HEK293T (cell line): ENCODE measurements around the gene PKLR.

Experiments used
- CTCF ChIA-PET: fragments of 350-600 bp; formaldehyde crosslinking; extraction: SDS; loops from one replicate; lab custom pipeline; 2021; ENCODE audit warnings: antibody characterized with exemption, inconsistent platforms; lab: Yijun Ruan, JAX
- POLR2A ChIA-PET: fragments of 350-600 bp; formaldehyde crosslinking; extraction: SDS; loops from one replicate; lab custom pipeline; 2020; ENCODE audit warnings: antibody characterized with exemption, inconsistent platforms; lab: Yijun Ruan, JAX
- DNase-seq: peaks from one replicate; pipeline ENCODE4 v3.0.0; 2012; ENCODE audit warnings: mixed read lengths; ENCODE audit errors: extremely low spot score
- ARNT ChIP-seq: fragments of 450-650 bp; IDR thresholded peaks from 2 replicates; pipeline ENCODE4 v1.6.1; 2017; ENCODE audit warnings: mild to moderate bottlenecking
- BHLHE40 ChIP-seq: fragments of 450-650 bp; IDR thresholded peaks from 2 replicates; pipeline ENCODE4 v1.6.1; 2016; ENCODE audit warnings: mild to moderate bottlenecking, moderate library complexity, borderline replicate concordance
- CTBP1 ChIP-seq: fragments of 450-650 bp; IDR thresholded peaks from 2 replicates; pipeline ENCODE4 v1.6.1; 2016; ENCODE audit warnings: borderline replicate concordance
- ELF4 ChIP-seq: fragments of 450-650 bp; IDR thresholded peaks from 2 replicates; pipeline ENCODE4 v1.6.1; 2017; ENCODE audit warnings: antibody characterized with exemption
- FOXA1 ChIP-seq: fragments of 450-650 bp; IDR thresholded peaks from 2 replicates; pipeline ENCODE4 v1.6.1; 2016; ENCODE audit warnings: mild to moderate bottlenecking
- FOXK2 ChIP-seq: fragments of 450-650 bp; IDR thresholded peaks from 2 replicates; pipeline ENCODE4 v1.6.1; 2016; ENCODE audit warnings: mild to moderate bottlenecking
- FOXM1 ChIP-seq: fragments of 450-650 bp; IDR thresholded peaks from 2 replicates; pipeline ENCODE4 v1.6.1; 2017; ENCODE audit warnings: mild to moderate bottlenecking, borderline replicate concordance
- HDGF ChIP-seq: fragments of 450-650 bp; IDR thresholded peaks from 2 replicates; pipeline ENCODE4 v1.6.1; 2017; ENCODE audit warnings: antibody characterized with exemption, borderline replicate concordance
- L3MBTL2 ChIP-seq: fragments of 450-650 bp; conservative IDR thresholded peaks from 2 replicates; pipeline ENCODE4 v1.6.1; 2016; ENCODE audit warnings: mild to moderate bottlenecking
- LEF1 ChIP-seq: fragments of 450-650 bp; IDR thresholded peaks from 2 replicates; pipeline ENCODE4 v1.6.1; 2017; ENCODE audit warnings: mild to moderate bottlenecking, borderline replicate concordance
- NFRKB ChIP-seq: fragments of 450-650 bp; IDR thresholded peaks from 2 replicates; pipeline ENCODE4 v1.6.1; 2016; ENCODE audit warnings: mild to moderate bottlenecking, moderate library complexity
- SP1 ChIP-seq: fragments of 450-650 bp; IDR thresholded peaks from 2 replicates; pipeline ENCODE4 v1.6.1; 2017
- SUZ12 ChIP-seq: fragments of 450-650 bp; IDR thresholded peaks from 2 replicates; pipeline ENCODE4 v1.6.1; 2016; ENCODE audit warnings: mild to moderate bottlenecking
- TARDBP ChIP-seq: fragments of 450-650 bp; IDR thresholded peaks from 2 replicates; pipeline ENCODE4 v1.6.1; 2016
- ZNF384 ChIP-seq: fragments of 450-650 bp; IDR thresholded peaks from 2 replicates; pipeline ENCODE4 v1.6.1; 2016
- TF ChIP-seq, protein P1 (sequence below): fragments of 450-650 bp; IDR thresholded peaks from 2 replicates; pipeline ENCODE4 v1.6.1; 2016

The PKLR gene

GRCh38 chr1:155320252-155320651, 19.0 kb upstream of the PKLR start:
- TF ChIP-seq ELF4: no peak
- TF ChIP-seq SP1: no peak
- POLR2A ChIA-PET: interaction anchor here (1.0 to 1.2 kb wide), 4 partner anchors 13 to 126 kb away, joined by 3 to 4 read pairs (median 3); partner anchors contain the start of gene SCAMP3
- DNase-seq: no peak
- CTCF ChIA-PET: interaction anchor here (7.5 kb wide), 1 partner anchor 69 kb away, joined by 62 read pairs; no protein-coding TSS in a partner anchor

DNA sequence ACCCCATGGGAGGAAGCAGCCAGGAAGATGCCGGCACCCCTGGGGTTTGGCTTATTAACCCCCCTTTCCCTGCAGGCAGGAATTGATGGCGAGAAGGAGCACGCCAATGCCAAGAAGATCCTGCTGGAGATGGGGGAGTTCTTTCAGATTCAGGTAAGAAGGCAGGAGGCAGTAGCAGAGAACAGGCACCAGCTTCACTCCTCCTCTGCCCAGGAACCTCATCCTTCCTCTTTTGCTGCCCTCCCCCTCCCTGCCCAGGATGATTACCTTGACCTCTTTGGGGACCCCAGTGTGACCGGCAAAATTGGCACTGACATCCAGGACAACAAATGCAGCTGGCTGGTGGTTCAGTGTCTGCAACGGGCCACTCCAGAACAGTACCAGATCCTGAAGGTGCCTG, 18.3 kb upstream of the PKLR start:
- no peak for DNase-seq
- no peak for TF ChIP-seq ZNF384
- TF ChIP-seq, protein P1, sequence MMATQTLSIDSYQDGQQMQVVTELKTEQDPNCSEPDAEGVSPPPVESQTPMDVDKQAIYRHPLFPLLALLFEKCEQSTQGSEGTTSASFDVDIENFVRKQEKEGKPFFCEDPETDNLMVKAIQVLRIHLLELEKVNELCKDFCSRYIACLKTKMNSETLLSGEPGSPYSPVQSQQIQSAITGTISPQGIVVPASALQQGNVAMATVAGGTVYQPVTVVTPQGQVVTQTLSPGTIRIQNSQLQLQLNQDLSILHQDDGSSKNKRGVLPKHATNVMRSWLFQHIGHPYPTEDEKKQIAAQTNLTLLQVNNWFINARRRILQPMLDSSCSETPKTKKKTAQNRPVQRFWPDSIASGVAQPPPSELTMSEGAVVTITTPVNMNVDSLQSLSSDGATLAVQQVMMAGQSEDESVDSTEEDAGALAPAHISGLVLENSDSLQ: no peak
- no peak for TF ChIP-seq FOXA1
- no peak for TF ChIP-seq FOXM1
- no peak for TF ChIP-seq ARNT
- no peak for TF ChIP-seq NFRKB
- TF ChIP-seq LEF1: no peak
- no peak for TF ChIP-seq CTBP1
- no peak for TF ChIP-seq TARDBP
- TF ChIP-seq L3MBTL2: no peak
- TF ChIP-seq ELF4: no peak
- no peak for TF ChIP-seq BHLHE40
- no peak for TF ChIP-seq FOXK2
- TF ChIP-seq SP1: no peak
- no peak for TF ChIP-seq SUZ12
- TF ChIP-seq HDGF: no peak
- POLR2A ChIA-PET: interaction anchor here (1.0 to 2.2 kb wide), 4 partner anchors 12 to 126 kb away, joined by 3 to 8 read pairs (median 6); no protein-coding TSS in a partner anchor
- CTCF ChIA-PET: interaction anchor here (0.5 to 7.5 kb wide), 2 partner anchors 68 to 393 kb away, joined by 3 to 62 read pairs; no protein-coding TSS in a partner anchor

DNA sequence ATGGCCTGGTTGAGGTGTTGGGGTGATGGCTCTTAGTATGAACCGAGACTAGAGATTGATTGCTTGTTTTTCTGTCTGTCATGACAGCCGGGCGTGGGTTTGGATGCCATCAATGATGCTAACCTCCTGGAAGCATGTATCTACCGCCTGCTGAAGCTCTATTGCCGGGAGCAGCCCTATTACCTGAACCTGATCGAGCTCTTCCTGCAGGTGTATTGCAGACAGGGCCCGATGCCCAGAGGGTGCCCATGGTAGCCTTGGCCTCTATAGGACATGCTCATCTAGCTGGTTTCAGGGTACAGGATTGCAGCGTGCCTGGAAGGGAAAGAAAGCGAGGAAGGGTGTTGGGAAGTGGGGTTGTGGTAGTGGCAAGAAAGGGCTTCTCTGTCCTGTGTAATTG, 16.8 kb upstream of the PKLR start:
- DNase-seq: no peak
- CTCF ChIA-PET: interaction anchor here (1.3 to 3.1 kb wide), 2 partner anchors 39 to 67 kb away, joined by 3 to 12 read pairs; no protein-coding TSS in a partner anchor
- POLR2A ChIA-PET: interaction anchor here (0.9 to 2.2 kb wide), 5 partner anchors 10 to 124 kb away, joined by 4 to 8 read pairs (median 5); partner anchors contain the start of genes CLK2 and FDPS
- TF ChIP-seq BHLHE40: no peak
- no peak for TF ChIP-seq FOXK2
- no peak for TF ChIP-seq HDGF
- no peak for TF ChIP-seq TARDBP
- TF ChIP-seq SP1: no peak
- no peak for TF ChIP-seq FOXM1
- TF ChIP-seq ELF4: no peak
- no peak for TF ChIP-seq NFRKB
- no peak for TF ChIP-seq ARNT
- TF ChIP-seq CTBP1: no peak
- no peak for TF ChIP-seq L3MBTL2
- no peak for TF ChIP-seq SUZ12
- TF ChIP-seq LEF1: no peak
- TF ChIP-seq, protein P1: no peak

- DNase-seq: no peak
- ChIA-PET POLR2A (interaction anchor here (0.8 to 1.3 kb wide), 3 partner anchors 9 to 66 kb away, joined by 3 to 5 read pairs (median 4); partner anchors contain the start of gene FDPS), CTCF (interaction anchor here (1.3 to 3.1 kb wide), 2 partner anchors 38 to 66 kb away, joined by 3 to 12 read pairs; no protein-coding TSS in a partner anchor)
- no peak for TF ChIP-seq CTBP1
- TF ChIP-seq ARNT: no peak
- TF ChIP-seq LEF1: no peak
- TF ChIP-seq NFRKB: no peak
- TF ChIP-seq FOXA1: no peak
- no peak for TF ChIP-seq SP1
- no peak for TF ChIP-seq HDGF
- no peak for TF ChIP-seq ELF4
- TF ChIP-seq, protein P1: no peak
- no peak for TF ChIP-seq TARDBP
- no peak for TF ChIP-seq FOXK2
- no peak for TF ChIP-seq FOXM1
- TF ChIP-seq SUZ12: no peak
- TF ChIP-seq ZNF384: no peak
- no peak for TF ChIP-seq L3MBTL2
Measured at GRCh38 chr1:155316922-155317321, 15.7 kb upstream of the PKLR start.

DNA sequence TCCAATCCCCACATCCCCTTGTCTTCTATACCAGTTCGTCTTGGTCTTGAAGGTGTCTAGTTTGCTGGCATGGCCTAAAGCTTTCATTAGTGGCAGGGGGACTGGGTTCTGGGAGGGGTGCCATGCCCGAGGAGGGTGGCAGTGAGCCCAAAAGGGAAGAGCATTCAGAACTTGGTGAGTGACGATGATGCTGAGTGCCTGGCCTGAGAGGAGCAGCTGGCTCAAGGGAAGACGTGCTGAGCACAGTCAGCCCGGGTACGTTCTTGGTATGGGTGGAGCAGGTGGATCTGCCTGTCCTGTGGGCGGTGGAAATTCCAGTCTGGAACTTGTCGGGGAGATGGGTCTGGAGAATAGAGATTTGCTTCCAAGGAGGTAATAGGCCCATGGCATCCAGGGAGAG, 12.0 kb upstream of the PKLR start:
- ChIA-PET POLR2A (interaction anchor here (1.2 to 2.6 kb wide), 2 partner anchors 11 to 51 kb away, joined by 3 to 11 read pairs; partner anchors contain the start of gene SCAMP3), CTCF (interaction anchor here (1.5 kb wide), 1 partner anchor 9 kb away, joined by 4 read pairs; no protein-coding TSS in a partner anchor)
- DNase-seq: no peak
- no peak for TF ChIP-seq SP1
- TF ChIP-seq ARNT: no peak
- TF ChIP-seq FOXA1: no peak
- TF ChIP-seq FOXM1: no peak
- no peak for TF ChIP-seq TARDBP
- no peak for TF ChIP-seq HDGF
- no peak for TF ChIP-seq NFRKB
- no peak for TF ChIP-seq LEF1
- no peak for TF ChIP-seq ELF4
- no peak for TF ChIP-seq CTBP1
- TF ChIP-seq, protein P1: no peak
- TF ChIP-seq BHLHE40: no peak
- no peak for TF ChIP-seq ZNF384
- no peak for TF ChIP-seq SUZ12
